ENCODE results near the gene ZNF350.

DNA sequence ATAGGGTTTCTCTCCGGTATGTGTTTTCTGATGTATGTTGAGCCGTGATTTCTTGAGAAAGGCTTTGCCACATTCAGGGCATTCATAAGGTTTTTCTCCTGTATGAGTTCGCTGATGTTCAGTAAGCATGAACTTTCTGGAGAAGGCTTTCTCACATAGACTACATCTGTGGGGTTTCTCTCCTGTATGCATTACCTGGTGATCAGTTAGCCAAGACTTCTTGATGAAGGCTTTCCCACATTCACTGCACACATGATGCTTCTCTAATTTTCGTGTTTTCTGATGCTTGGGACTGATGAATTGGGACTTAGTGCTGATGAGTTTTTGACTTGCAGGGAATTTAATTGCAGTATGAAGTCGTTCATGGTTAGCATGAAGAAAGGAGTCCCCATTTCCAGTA lies 21.1 kb downstream of the ZNF350 start:
- TF ChIP-seq CTCF (IDR thresholded peaks at IDR 0.05) (no peak), POLR2AphosphoS5 (IDR thresholded peaks at IDR 0.05) (no peak)

Measured in breast epithelium (tissue), 3 donors.